Measurements from ENCODE around the gene SREBF1.

The SREBF1 gene

GRCh38 chr17:17776889-17777288, 59.9 kb downstream of the SREBF1 start:
- no peak for DNase-seq

GRCh38 chr17:17774009-17774881, 62.5 kb downstream of the SREBF1 start:
- no peak for DNase-seq

- no peak for DNase-seq
Measured at GRCh38 chr17:17772231-17772630, 64.6 kb downstream of the SREBF1 start.

GRCh38 chr17:17771498-17772201, 65.1 kb downstream of the SREBF1 start:
- no peak for DNase-seq

- no peak for DNase-seq
Measured at GRCh38 chr17:17770632-17771044, 66.1 kb downstream of the SREBF1 start.

- DNase-seq: no peak
Measured at GRCh38 chr17:17769869-17770631, 66.7 kb downstream of the SREBF1 start.

GRCh38 chr17:17768424-17769088, 68.2 kb downstream of the SREBF1 start:
- no peak for DNase-seq

GRCh38 chr17:17767887-17768418, 68.8 kb downstream of the SREBF1 start:
- DNase-seq: no peak

- peak; percentile 65 for DNase-seq
Measured at GRCh38 chr17:17767154-17767869, 69.5 kb downstream of the SREBF1 start.

- no peak for DNase-seq
Measured at GRCh38 chr17:17766744-17767120, 70.1 kb downstream of the SREBF1 start.

- no peak for DNase-seq
Measured at GRCh38 chr17:17766077-17766743, 70.6 kb downstream of the SREBF1 start.

- DNase-seq: no peak
Measured at GRCh38 chr17:17765359-17766076, 71.3 kb downstream of the SREBF1 start.

- DNase-seq: no peak
Measured at GRCh38 chr17:17763734-17764133, 73.1 kb downstream of the SREBF1 start.

- no peak for DNase-seq
Measured at GRCh38 chr17:17763136-17763535, 73.7 kb downstream of the SREBF1 start.

- no peak for DNase-seq
Measured at GRCh38 chr17:17762744-17763105, 74.1 kb downstream of the SREBF1 start.
